Common myeloid progenitor, CD34-positive (primary cell): ENCODE measurements around the gene S100PBP. TPM values are rescaled to one million over a fixed set of nuclear protein-coding genes. Genes with fewer than 3 reads are reported as not detected.

ENCODE experiments used
- CTCF ChIA-PET: fragments of 350-600 bp; sonication (Branson Sonifier 250); formaldehyde crosslinking; loops from one replicate; lab custom pipeline; 2021; ENCODE audit warnings: antibody characterized with exemption; lab: Charles Lee
- POLR2A ChIA-PET: fragments of 350-600 bp; sonication (Branson Sonifier 250); formaldehyde crosslinking; loops from one replicate; lab custom pipeline; 2021; ENCODE audit warnings: antibody characterized with exemption; lab: Charles Lee
- DNase-seq, 3 donors: peaks; one replicate each; pipeline versions ENCODE4 v3.0.0 to v3.0.0-alpha.2; 2013
- H3K27ac ChIP-seq, 2 experiments: 1 replicate in 1 of 2; 2 replicates in 1 of 2; pipeline ENCODE4 v1.7.0; 2013; ENCODE audit warnings: inconsistent platforms in 2 of 2, low read length in 2 of 2, mild to moderate bottlenecking in 2 of 2, low read depth in 1 of 2, moderate library complexity in 1 of 2; ENCODE audit not compliant: severe bottlenecking in 2 of 2, insufficient read depth in 1 of 2, poor library complexity in 1 of 2
- H3K27me3 ChIP-seq, 5 experiments: replicated peaks in 2 of 5; 1 replicate in 3 of 5; 2 replicates in 2 of 5; pipeline versions ENCODE4 v1.6.1 to v1.7.0; 2013; ENCODE audit warnings: low read length in 4 of 5, mild to moderate bottlenecking in 2 of 5, moderate library complexity in 2 of 5, inconsistent platforms in 1 of 5; ENCODE audit not compliant: insufficient read depth in 5 of 5, control insufficient read depth in 4 of 5
- H3K36me3 ChIP-seq, 4 experiments: 1 replicate in 2 of 4; 2 replicates in 2 of 4; pipeline versions ENCODE4 v1.6.1 to v1.7.0; 2013; ENCODE audit warnings: low read length in 3 of 4, control low read depth in 1 of 4, mild to moderate bottlenecking in 1 of 4; ENCODE audit not compliant: control insufficient read depth in 4 of 4, insufficient read depth in 4 of 4
- H3K4me1 ChIP-seq, 4 experiments: 1 replicate in 3 of 4; 2 replicates in 1 of 4; pipeline versions ENCODE4 v1.6.1 to v1.7.1; 2013; ENCODE audit warnings: low read length in 3 of 4, mild to moderate bottlenecking in 3 of 4, control low read depth in 1 of 4, inconsistent platforms in 1 of 4, moderate library complexity in 1 of 4; ENCODE audit not compliant: control insufficient read depth in 4 of 4, insufficient read depth in 4 of 4; ENCODE audit errors: control extremely low read depth in 1 of 4
- H3K4me3 ChIP-seq, 7 experiments: 1 replicate in 4 of 7; 2 replicates in 3 of 7; pipeline versions ENCODE4 v1.5.1 to v1.7.0; 2013; ENCODE audit warnings: mild to moderate bottlenecking in 7 of 7, low read length in 6 of 7, moderate library complexity in 6 of 7, inconsistent platforms in 2 of 7, low read depth in 2 of 7, control low read depth in 1 of 7; ENCODE audit not compliant: insufficient read depth in 4 of 7, control insufficient read depth in 1 of 7; ENCODE audit errors: extremely low read depth in 1 of 7
- H3K9me3 ChIP-seq, 5 experiments: 1 replicate in 4 of 5; 2 replicates in 1 of 5; pipeline versions ENCODE4 v1.6.1 to v1.7.1; 2013; ENCODE audit warnings: low read length in 4 of 5, mild to moderate bottlenecking in 2 of 5, inconsistent platforms in 1 of 5, low read depth in 1 of 5, moderate library complexity in 1 of 5; ENCODE audit not compliant: control insufficient read depth in 4 of 5, insufficient read depth in 2 of 5; ENCODE audit errors: control extremely low read depth in 1 of 5
- WGBS: methylation state at CpG from one replicate; pipeline ENCODE4 v1.1.5; 2013; ENCODE audit not compliant: insufficient coverage; 5-methylcytosine and 5-hydroxymethylcytosine counted together
- polyA plus RNA-seq: library from polyadenylated mRNA; unstranded; fragments of 120-200 nt; gene quantifications from one replicate; pipeline ENCODE4 v1.2.1, GENCODE V29; 2013

S100PBP gene
- 59.3 TPM for polyA plus RNA-seq

GRCh38 chr1:32817159-32817814 is at the start of gene S100PBP, which contains the start of gene YARS1:
S100PBP (plus strand) TSS chr1:32817653; CDS start chr1:32826100, 8,447 bp downstream.
YARS1 (minus strand) TSS chr1:32817358; CDS start chr1:32817244, 114 bp downstream.
- 0% methylated on average over 41 of the region's 55 CpGs for WGBS
- peaks cover 0 to 15% (median 0%) of the 10 kb centered on the region in 4 experiments for H3K36me3 ChIP-seq
- H3K27ac ChIP-seq, result peak within 1 kb of the TSS; percentile 97 to 100
- peak within 1 kb of the TSS; percentile 91 to 100 (median 96) for H3K4me3 ChIP-seq
- H3K9me3 ChIP-seq, result no peaks in the 10 kb centered on the region
- ChIA-PET POLR2A (no interaction called here), CTCF (interaction anchor here (1.1 kb wide), 1 partner anchor 12 kb away, joined by 3 read pairs; no protein-coding TSS in a partner anchor)
- H3K4me1 ChIP-seq, result peaks cover 18 to 55% (median 32%) of the 10 kb centered on the region in 4 experiments
- H3K27me3 ChIP-seq, result no peaks in the 10 kb centered on the region
- peak; percentile 98 to 99 (median 99) for DNase-seq

DNA sequence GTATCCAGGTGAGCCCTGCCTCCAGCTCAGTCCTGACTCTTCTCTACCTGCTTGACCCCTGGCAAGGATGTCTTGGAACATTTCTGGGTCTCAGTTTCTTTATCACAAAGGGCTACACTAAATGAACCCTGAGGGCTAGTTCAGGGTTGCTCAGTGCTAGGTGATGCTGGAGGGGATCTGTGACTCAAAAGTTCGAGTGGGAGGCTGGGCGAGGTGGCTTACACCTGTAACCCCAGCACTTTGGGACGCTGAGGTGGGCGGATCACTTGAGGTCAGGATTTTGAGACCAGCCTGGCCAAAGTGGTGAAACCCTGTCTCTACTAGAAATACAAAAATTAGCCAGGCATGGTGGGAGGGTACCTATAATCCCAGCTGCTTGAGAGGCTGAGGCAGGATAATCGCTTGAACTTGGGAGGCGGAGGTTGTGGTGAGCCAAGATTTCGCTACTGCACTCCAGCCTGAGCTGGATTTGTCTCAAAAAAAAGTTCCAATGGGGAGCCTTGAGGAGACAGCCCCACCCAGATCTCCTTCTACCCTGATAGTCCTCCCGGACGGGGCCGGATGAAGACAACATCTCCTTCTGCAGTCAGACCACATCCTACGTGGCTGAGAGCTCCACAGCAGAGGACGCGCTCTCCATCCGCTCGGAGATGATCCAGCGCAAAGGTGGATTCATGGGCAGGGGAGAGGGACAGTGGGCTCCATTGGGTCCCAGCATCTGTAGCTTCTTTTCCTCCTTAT is 49.2 kb upstream of the S100PBP start:
- Histone ChIP-seq H3K4me1 (peaks cover 0 to 26% (median 5%) of the 10 kb centered on the region in 4 experiments), H3K27ac (peak overlapping the region in 1 of 2 experiments; percentile 32), H3K4me3 (no peak overlapping the region), H3K9me3 (no peaks in the 10 kb centered on the region), H3K27me3 (no peaks in the 10 kb centered on the region), H3K36me3 (peaks cover 0 to 29% (median 21%) of the 10 kb centered on the region in 4 experiments)
- DNase-seq, result no peak
- WGBS, result 93% methylated on average over 16 of the region's 16 CpGs
- ChIA-PET POLR2A (interaction anchor here (0.6 to 1.0 kb wide), 2 partner anchors 15 to 19 kb away, joined by 3 to 4 read pairs; no protein-coding TSS in a partner anchor), CTCF (interaction anchor here (0.7 to 11.8 kb wide), 3 partner anchors 28 to 97 kb away, joined by 3 to 210 read pairs (median 4); no protein-coding TSS in a partner anchor)

DNA sequence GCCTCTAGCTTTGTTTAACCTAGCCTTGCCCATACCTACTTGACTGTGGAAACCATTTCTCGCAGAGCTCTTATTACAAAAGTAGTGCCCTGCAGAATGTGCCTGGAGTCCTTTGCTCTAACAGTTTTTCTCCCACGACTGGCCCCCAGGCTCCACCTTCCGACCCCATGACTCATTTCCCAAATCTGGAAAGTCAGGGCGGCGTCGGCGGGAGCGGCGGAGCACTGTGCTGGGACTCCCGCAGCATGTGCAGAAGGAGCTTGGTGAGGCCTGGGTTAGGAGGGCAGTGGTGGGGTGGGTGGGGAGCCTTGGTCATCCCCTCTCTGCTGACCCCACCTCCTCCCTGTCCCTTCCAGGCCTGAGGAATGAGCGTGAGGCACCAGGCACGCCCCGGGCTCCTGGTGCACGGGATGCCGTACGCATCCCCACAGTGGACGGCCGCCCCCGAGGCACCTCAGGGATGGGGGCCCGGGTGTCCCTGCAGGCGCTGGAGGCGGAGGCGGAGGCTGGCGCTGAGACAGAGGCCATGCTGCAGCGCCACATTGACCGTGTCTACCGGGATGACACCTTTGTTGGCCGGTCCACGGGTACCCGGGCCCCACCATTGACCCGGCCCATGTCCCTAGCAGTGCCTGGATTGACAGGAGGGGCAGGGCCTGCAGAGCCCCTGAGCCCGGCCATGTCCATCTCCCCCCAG is 47.8 kb upstream of the S100PBP start:
- H3K27ac ChIP-seq, result no peak overlapping the region
- CTCF ChIA-PET, result interaction anchor here (0.6 to 11.8 kb wide), 5 partner anchors 13 to 64 kb away, joined by 3 to 210 read pairs (median 4); no protein-coding TSS in a partner anchor

GRCh38 chr1:32770221-32770731 is 47.2 kb upstream of the S100PBP start:
- no peaks in the 10 kb centered on the region for H3K27me3 ChIP-seq
- H3K9me3 ChIP-seq, result no peaks in the 10 kb centered on the region
- H3K36me3 ChIP-seq, result peaks cover 2 to 47% (median 35%) of the 10 kb centered on the region in 4 experiments
- no peak overlapping the region for H3K4me3 ChIP-seq
- H3K4me1 ChIP-seq, result peaks cover 0 to 39% (median 16%) of the 10 kb centered on the region in 4 experiments
- CTCF ChIA-PET, result interaction anchor here (1.0 to 11.8 kb wide), 4 partner anchors 20 to 65 kb away, joined by 3 to 210 read pairs (median 40); no protein-coding TSS in a partner anchor
- WGBS, result 95% methylated on average over 24 of the region's 25 CpGs
- no peak for DNase-seq
- POLR2A ChIA-PET, result no interaction called here
- no peak overlapping the region for H3K27ac ChIP-seq

More for the DNA sequence above, 47.8 kb upstream of the S100PBP start:
- Histone ChIP-seq H3K9me3 (no peaks in the 10 kb centered on the region), H3K27me3 (no peaks in the 10 kb centered on the region), H3K4me1 (peaks cover 0 to 34% (median 12%) of the 10 kb centered on the region in 4 experiments), H3K4me3 (no peak overlapping the region), H3K36me3 (peaks cover 0 to 41% (median 30%) of the 10 kb centered on the region in 4 experiments)
- DNase-seq, result no peak
- whole genome bisulfite sequencing, result 91% methylated on average over 21 of the region's 32 CpGs
- POLR2A ChIA-PET, result no interaction called here

DNA sequence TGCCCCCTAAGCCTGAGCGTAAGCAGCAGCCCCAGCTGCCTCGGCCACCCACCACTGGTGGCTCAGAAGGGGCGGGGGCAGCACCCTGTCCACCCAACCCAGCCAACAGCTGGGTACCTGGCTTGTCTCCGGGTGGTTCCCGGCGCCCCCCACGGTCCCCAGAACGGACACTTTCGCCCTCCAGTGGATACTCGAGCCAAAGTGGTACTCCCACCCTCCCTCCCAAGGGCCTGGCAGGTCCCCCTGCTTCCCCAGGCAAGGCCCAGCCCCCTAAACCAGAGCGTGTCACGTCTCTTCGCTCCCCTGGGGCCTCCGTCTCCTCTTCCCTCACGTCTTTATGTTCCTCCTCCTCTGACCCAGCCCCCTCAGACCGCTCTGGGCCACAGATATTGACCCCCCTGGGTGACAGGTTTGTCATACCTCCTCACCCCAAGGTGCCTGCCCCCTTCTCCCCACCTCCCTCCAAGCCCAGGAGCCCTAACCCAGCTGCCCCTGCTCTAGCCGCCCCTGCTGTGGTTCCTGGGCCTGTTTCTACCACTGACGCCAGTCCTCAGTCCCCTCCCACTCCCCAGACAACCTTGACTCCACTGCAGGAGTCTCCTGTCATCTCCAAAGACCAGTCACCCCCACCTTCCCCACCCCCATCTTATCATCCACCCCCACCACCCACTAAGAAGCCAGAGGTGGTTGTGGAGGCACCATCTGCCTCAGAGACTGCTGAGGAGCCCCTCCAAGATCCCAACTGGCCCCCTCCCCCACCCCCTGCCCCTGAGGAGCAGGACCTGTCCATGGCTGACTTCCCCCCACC is 46.5 kb upstream of the S100PBP start:
- ChIA-PET POLR2A (no interaction called here), CTCF (interaction anchor here (1.0 to 11.8 kb wide), 10 partner anchors 9 to 85 kb away, joined by 3 to 210 read pairs (median 19); no protein-coding TSS in a partner anchor)
- WGBS, result 93% methylated on average over 15 of the region's 18 CpGs
- H3K27ac ChIP-seq, result no peak overlapping the region
- no peak for DNase-seq
- peaks cover 0 to 46% (median 22%) of the 10 kb centered on the region in 4 experiments for H3K4me1 ChIP-seq
- no peaks in the 10 kb centered on the region for H3K9me3 ChIP-seq
- H3K36me3 ChIP-seq, result peaks cover 4 to 53% (median 37%) of the 10 kb centered on the region in 4 experiments
- no peaks in the 10 kb centered on the region for H3K27me3 ChIP-seq
- H3K4me3 ChIP-seq, result no peak overlapping the region
